HG02885 (cell line): ENCODE data around the gene CLDND1.
A peak's percentile ranks its signal among the peaks of the same experiment; 100 is the strongest.

Experiments
- ATAC-seq: cut with Tn5 transposase; IDR thresholded peaks from one replicate; pipeline ENCODE4 v1.9.1; 2021; ENCODE audit warnings: mild to moderate bottlenecking; ENCODE audit not compliant: unreplicated experiment, poor library complexity

Gene CLDND1

DNA sequence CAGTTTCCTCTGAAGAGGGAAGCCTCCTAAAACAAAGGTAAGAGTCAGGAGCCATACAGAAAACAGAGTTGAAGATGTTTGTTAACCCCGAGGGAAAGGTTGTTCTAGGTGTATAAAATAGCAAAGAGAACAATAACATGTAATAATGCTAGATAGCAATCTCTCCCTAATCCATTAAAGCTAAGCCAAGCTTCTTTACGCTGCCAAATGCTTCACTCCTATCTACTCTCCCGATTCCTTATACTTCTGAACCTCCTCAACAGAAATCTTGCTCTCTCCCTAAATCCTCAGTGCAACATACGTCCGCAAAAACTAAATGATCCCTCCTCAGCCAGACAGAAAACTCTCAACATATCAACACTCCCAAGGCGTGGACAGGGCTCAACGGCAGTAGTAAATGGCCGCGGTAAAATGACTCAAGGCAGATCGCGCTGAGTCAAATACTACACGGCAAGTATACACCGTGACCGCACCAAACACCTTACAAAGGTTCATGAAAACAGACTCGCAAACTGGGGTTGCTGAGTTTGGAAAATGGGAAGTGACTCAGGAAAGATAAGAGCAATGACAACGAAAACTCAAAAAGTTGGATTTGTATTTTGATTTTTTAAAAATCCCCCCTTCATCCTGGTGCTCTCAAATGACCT, 682 bp downstream of the CLDND1 start:
- ATAC-seq: peak; percentile 48

DNA sequence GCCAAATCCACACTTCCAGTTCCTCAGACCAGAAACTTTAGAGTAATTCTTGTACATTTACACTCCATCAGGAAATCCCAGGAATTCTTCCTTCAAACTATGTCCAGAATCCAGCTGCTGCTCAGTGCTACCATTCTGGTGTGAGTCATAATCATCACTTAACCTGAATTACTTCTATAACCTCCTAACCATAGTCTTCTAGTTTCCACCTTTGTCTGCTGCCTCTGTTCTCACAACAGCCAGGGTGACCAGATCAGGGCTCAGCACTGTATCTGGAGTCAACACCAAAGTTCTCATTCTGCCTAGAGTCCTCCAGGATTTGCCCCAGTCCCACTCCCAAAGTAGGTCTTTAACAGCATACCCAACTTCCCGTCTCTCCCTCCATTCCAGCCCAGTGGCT, 3.4 kb downstream of the CLDND1 start:
- no peak for ATAC-seq

DNA sequence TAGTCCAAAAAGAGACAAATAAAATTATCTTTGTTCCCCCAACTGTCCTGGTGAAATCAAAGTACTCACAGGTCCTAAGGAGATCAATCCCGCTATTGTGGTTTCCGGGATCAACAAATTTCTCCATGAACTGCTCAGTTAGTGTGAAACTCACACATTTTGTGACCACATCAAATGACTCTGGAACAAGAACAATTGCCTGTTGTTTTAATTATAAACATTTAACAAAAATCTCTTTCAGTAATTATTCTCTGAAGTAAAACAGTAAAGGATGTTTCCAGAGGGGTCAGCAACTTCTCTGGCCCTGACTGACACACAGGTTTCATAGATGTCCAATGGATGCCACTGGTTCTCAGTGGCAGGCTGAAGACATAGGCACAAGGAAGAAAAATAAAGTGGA, 3.9 kb downstream of the CLDND1 start:
- no peak for ATAC-seq

DNA sequence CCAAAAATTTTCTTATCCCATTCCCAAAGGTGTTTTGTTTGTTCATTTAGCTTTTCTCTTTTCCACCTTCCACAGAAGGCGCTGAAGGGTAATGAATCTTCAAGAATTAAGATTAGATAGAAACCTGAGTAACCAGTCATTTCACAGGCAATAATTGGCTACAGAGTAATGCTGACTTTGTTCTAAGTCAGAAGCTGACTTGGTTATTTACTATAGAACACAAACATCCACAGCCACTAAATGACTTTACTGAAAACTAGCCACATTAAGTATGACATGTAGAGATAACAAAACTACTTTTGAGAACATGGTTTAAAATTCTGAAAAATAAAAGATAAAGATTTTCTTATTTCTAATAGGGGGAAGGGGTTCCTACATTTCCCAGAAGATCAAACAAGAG, 7.8 kb downstream of the CLDND1 start:
- no peak for ATAC-seq

DNA sequence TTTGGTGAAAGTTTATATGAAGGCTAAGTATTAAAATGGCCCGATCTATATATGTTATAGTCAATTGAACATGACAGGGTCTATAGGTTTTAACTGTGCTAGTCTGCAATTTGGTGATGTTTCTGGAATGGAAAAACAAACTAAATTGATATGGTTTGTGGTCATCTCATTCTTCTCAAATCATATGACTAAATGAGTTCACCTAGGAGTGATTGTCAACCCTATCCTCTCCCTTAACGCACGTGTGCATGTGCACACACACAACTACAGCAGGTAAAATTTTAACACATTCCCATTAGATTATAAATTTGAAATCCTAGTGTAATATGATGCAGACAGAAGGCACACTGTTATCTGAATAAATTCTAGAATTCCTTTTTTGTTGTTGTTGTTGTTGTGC, 9.0 kb downstream of the CLDND1 start:
- no peak for ATAC-seq

DNA sequence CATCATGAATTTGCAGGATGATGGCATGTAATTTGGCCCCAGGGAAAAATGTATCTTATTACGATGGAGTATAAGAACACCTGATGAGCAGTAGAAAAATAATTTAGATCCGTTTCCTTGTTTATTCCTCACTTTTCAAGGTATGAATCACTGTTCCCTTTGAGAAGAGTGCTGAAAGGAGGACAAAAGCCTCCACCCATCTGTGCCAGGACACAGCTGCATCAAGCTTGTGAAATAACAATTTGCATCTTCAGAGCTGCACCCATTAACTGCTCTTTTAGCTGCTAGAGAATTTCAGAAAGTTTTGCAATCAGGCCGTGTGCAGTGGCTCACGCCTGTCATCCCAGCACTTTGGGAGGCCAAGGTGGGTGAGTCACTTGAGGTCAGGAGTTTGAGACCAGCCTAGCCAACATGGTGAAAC, 9.6 kb downstream of the CLDND1 start:
- ATAC-seq: no peak

DNA sequence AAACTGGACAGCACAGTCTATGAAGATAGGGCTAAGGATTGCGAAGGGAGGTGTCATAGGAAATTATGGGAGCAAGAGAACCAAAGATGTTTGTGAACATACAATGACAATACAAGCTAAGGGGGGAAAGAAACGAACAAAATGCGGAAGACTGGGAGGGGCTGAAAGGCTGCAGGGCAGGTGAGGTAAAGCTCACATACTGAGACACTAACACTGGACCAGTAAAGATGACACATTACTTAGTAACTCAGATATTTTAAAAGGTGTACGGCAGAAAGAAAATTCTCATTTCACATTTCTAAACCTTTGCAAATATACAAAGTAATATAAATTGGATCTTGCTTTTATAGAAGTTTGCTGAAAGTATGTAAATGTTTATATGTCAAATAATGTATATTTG, 10.1 kb downstream of the CLDND1 start:
- ATAC-seq: no peak

DNA sequence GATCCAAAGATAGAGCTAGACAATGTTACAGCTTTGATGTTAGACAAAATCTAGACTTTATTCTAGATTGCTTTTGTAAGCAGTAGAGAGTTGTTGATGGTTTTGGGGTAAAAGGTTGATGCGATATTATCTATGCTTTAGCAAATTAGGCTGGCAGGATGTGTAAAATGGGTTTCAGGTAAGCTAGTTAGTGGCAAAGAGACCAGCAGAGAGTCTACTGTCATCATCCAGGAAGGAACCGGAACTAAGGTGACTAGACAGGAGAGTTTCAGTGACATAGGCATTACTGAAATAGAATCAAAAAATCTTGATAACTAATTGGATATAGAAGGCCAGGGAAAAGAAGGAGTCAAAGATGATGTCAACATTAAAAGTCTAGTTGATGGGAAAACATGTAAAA, 14.1 kb downstream of the CLDND1 start:
- no peak for ATAC-seq

DNA sequence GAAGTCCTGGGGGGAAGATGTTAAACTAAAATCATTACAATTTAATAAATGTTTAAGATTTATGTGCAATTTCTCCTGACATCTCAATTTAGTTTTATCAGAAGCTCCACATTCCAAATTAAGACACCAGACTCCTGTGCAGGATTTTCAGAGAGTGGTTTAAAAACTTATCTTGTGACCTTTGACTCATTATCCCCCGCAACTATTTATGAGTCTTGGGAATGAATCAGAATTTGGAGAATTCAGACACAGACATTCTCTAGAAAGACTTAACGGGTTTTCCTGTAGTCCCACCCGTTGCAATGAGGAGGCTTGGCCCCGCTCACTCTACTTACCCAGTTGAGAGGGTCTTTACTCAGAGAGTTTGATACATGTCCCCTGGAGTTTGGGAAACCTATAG, 18.2 kb downstream of the CLDND1 start:
- ATAC-seq: no peak

DNA sequence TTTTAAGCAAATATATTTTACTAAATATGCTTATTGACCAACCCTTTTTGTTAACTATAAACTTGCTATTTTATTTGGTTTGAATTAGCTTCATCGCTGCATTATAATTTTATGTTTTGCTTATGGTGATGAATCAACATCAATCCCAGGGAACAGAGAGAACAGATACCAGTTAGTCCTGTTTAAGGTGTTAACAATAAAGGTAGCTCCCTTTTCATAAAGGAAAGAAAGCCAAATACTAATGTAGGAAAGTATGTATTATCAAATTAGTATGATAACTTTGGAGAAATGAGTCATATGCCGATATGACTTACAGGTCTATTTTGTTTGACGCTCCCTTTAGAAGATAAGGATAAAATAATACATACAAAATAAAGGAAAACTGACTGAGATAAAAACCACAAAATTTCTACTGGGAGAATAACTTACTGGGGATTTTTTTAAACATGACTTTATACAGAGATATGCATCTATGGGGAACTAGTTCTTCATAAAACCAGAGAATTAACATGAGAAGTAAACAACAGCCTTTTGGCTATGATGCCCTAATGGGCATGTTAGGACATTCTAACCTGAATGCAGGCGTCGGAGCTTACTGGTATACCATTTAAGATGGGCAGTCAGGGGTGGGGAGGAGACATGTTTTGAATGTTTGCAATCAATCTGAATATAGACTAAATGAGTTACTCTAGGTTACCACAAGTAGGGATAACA, 20.7 kb downstream of the CLDND1 start:
- no peak for ATAC-seq

DNA sequence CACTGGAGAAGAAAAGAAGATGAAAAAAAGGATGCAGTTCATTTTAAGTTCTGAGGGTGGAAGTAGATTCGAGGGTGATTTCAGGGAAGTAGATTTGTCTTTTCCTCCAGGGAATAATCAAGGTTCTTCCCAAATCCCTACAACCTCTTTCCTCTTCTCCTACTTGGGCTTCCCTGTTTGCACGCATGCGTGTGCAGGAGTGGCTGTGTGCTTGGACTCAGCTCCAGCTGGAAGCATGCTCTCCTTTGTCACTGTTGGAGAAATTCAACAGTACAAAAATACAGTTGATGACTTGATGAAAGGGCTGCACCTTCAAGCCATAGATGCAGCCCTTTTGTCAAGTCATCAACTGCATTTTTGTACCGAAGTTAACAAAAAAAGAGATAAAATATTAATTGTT, 21.4 kb downstream of the CLDND1 start:
- no peak for ATAC-seq

DNA sequence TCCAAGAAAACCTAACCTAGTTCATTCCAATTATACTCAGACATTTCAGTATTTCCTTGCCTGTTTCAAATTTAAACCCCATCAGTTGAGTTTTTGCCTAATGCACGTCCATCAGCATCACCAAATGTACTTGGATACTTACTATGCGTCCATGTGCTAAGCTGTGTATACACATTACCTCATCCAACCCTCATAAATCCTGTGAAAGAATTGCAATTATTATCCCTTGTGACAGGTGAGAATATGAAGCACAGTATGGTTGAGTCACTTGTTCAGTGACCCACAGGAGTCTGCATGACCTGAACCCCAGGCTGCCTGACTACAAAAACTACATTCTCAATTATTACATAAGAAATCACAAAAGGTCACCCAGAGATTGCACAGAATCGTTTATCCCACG, 22.7 kb downstream of the CLDND1 start:
- ATAC-seq: no peak

DNA sequence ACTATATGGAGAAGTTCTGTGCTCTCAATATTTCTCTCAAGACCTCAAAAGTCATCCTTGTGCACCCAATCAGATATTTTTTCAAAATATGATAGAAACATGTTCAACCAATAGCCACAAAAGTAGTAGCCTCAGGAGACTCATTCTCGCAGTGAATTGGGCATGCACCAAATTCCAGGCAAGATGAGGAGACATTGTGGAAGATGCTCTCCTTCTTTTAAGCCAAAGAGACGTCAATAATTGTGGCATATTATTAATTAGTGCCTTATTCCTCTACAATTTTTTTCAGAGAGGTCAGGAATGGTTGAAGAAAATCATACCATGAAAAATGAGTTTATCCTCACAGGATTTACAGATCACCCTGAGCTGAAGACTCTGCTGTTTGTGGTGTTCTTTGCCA, 25.3 kb downstream of the CLDND1 start, which contains the start of gene OR5K2:
OR5K2 (plus strand) TSS at position 301 of the 400 bp plus-strand sequence; CDS start at position 301, 0 bp downstream.
- ATAC-seq: no peak

DNA sequence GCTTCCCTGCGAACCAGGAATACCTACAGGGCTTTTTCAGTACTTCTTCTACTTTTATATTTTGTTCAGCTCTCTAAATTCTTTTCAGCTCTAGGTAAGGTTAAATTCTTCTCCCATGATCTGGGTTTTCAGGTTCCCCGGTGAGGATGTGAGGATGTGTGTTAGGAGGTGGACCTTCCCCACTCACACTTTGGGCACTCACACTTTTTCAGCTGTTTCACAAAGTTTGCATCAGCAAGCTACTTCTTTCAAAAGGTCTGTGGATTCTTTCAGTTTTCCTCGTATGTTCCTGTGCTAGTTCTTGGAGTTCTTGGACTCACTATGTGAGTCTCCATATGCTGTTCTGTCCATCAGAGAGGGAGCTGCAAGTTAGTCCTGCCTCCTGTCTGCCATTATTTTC, 39.1 kb downstream of the CLDND1 start:
- ATAC-seq: no peak

DNA sequence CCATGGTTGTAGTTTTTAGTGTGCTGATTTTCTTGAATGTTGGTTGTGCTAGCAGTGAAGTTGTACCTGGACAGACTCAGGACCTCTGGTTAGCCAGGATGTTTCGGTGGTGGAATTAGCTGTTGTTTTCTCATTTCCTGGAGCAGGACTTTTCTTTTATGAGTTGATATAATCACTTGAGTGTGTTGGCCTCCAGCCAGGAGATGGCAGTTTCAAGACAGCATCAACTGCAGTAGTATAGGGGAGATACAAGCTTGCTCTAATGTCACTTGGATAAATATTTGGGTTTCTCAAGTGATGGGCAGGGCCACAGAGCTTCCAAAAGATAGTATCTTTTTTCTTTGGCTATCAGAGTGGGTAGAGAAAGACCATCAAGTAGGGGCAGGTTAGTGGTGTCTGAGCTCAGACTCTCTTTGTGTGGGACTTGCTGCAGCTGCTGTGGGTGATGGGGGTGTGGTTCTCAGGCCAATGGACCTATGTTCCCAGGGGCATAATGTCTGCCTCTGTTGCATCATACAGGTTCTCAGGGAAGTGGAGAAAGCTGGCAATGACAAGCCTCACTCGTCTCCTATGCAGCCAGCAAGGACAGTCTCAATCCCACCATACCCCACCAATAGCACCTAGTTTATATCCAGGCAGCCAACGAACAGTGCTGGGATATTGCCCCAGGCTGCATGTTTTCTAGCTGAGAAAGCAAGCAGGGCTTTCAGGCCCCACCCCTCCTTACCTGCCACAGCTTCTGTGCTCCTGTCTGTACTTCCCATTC, 39.8 kb downstream of the CLDND1 start:
- ATAC-seq: no peak
